Stimulated activated CD4-positive, alpha-beta T cell treated with anti-CD3 and anti-CD28 coated beads, Interleukin-4, amount 100 ng/mL, for 48 hours (primary cell): ENCODE results near the gene RNF8.
"Not testable (repeated sequence)": the region's sequence is repeated elsewhere in the genome, so short reads cannot be mapped to it uniquely, and the experiment has no call there.

Experiments
- DNase-seq, 2 donors: peaks; one replicate each; pipeline ENCODE4 v3.0.0-alpha.2; 2020; ENCODE audit warnings: low read depth in 2 of 2

The RNF8 gene, protein sequence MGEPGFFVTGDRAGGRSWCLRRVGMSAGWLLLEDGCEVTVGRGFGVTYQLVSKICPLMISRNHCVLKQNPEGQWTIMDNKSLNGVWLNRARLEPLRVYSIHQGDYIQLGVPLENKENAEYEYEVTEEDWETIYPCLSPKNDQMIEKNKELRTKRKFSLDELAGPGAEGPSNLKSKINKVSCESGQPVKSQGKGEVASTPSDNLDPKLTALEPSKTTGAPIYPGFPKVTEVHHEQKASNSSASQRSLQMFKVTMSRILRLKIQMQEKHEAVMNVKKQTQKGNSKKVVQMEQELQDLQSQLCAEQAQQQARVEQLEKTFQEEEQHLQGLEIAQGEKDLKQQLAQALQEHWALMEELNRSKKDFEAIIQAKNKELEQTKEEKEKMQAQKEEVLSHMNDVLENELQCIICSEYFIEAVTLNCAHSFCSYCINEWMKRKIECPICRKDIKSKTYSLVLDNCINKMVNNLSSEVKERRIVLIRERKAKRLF

GRCh38 chr6:37353761-37354525 is at the start of gene RNF8:
Gene RNF8, plus strand, starts transcription at chr6:37353983. Its CDS starts 182 bp downstream, at chr6:37354165.
- peak; percentile 87 to 90 for DNase-seq

DNA sequence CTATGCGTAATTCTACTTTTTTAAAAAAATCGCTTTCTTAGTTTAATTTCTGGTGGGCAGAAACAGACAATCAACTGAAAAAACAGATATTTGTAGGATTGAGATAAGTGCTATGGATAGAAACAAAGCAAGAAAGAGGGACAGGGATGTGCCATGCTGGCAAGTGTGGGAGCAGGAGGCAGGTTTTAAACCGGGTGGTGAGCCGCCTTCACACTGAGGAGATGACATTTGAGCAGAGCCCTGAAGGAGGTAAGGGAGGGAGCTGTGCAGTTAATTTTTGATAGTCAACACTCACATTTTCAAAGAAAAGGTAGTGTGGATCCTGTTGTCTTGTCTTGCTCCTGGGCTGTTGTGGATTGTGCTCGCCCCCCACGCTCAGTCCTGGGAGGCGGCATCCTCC is 49.0 kb upstream of the RNF8 start:
- DNase-seq: no peak

GRCh38 chr6:37305841-37306425 is 47.9 kb upstream of the RNF8 start:
- no peak for DNase-seq

GRCh38 chr6:37306624-37307222 is 47.1 kb upstream of the RNF8 start:
- DNase-seq: no peak

DNA sequence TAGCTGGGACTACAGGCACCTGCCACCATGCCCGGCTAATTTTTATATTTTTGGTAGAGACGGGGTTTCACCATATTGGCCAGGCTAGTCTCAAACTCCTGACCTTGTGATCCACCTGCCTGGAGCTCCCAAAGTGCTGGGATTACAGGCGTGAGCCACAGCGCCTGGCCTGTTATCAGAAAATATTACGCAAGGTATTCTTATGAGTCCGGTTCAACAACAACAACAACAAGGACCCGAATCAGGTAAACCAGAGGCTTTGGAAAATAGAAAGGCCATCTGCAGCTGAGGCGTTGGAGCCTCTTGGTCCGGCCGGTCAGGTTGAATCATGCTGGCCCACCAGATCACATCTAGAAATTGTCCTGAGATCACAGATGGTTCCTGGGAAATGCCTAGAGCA is 46.3 kb upstream of the RNF8 start:
- not testable (repeated sequence) for DNase-seq

GRCh38 chr6:37308069-37308815 is 45.5 kb upstream of the RNF8 start:
- no peak for DNase-seq

- DNase-seq: no peak
Observed at GRCh38 chr6:37309046-37309445, 44.7 kb upstream of the RNF8 start.

DNA sequence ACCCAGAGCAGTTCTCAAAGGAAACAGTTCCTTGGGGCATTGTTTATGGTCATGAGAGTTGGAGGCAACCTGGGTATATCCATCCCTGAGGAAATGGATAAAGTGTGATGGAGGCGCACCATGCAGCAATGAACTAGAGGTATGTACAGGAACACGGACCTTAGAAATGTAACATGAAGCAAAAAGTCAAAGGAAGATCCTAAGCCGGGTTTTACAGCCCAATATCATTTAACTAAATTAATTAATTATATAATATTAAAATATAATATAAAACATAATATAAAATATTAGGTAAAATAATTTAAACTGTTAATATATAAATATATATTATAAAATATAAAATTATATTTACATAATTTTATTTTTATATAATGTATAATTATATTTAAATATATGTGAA is 44.1 kb upstream of the RNF8 start:
- no peak for DNase-seq

GRCh38 chr6:37310966-37311365 is 42.8 kb upstream of the RNF8 start:
- DNase-seq: no peak

DNA sequence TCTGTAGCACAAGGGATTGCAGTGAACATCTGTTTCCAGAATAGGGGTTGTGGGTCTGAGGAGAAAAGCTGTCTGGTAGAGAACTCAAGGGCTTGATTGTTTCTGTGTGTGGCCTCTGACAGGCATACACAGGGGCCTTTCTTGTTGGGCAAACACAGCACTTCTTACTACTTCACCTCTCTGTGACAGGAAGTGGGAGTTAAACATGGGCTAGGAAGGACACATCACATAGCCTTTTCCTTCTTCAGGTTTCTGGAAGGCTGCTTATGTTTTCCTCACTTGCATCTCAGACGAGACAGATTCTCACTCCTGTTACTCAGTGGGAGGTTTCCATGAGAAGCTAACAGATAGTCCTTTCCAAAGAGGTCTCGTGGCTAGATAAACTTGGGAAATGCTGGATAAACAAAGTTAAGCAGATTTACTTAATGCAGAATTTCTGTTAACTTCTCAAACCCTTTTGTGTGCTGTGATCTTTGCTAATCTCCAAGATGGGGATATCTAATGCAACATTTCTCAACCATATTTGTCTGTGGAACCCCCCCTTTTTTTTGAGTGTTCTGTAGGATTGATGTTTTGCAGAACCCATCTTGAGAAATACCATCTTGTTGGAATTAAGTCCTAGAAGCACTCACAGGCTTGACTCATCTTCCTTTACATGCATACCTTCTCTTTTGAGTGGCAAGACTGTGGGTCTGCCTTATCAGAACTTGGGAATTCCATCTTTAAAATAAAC is 41.9 kb upstream of the RNF8 start:
- DNase-seq: no peak

- no peak for DNase-seq
Observed at GRCh38 chr6:37313723-37314486, 39.9 kb upstream of the RNF8 start.

DNA sequence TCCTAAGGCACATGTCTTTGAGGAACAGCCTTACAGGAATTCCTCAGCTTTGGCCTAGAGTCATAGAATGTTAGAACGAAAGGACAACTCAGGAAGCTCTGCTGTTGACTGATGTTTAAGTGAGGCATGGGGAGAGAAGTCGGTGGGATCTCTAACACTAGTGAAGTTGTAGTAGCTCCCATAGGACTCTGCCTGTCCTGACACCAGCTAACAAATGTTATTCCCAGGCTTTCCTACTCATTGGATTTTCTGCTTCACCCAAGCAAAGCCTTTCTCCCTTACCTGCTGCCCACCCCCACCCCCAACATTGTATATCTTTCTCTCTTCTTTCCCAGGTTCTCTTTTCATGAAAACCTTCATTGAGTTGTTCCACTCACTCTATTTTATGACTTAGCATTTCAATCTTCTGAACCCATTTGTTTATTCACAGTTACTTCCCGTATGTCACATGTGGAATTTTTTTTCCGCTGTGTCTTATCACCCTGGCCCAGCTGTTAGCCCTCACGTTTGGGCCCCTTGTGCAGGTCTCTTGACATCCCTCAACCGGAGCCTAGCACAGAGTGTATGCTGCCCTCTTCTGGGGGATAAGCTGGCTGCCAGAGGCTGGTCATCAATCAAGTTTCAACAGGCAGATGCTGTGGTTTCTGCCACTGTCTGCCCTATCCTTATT is 39.2 kb upstream of the RNF8 start:
- peak in 1 of 2 donors; percentile 8 for DNase-seq

DNA sequence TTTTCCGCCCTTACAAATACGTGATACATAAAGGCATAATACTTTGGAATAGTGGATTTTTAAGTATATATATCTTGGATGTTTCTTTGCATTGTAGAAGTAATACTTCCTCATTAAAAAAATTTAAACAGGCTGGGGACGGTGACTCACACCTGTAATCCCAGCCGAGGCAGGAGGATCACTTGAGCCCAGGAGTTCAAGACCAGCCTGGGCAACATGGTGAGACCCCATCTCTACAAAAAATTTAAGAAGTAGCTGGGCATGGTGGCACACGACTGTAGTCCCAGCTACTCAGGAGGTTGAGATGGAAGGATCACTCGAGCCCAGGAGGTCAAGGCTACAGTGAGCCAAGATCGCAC is 38.6 kb upstream of the RNF8 start:
- no peak for DNase-seq

GRCh38 chr6:37316071-37316470 is 37.7 kb upstream of the RNF8 start:
- no peak for DNase-seq

- no peak for DNase-seq
Observed at GRCh38 chr6:37317312-37318038, 36.3 kb upstream of the RNF8 start.

DNA sequence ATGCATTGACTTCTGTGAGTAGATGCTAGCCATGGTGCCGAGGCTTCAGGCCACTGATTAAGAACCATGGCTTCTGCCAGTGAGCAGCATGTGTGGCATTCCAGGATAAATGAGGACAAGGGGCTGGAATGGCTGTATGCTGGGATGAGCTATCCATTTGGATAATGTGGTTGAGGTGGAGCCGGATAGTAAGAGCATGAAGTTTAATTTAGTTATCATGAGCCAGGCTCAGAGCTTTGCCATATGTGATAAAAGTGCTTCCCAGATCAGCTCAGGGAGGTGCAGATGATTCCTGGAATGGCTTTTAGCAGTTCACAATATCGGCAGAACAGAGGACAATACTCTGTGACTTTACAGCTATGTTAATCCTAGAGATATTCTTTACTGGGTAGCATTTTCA is 34.6 kb upstream of the RNF8 start:
- no peak for DNase-seq

- no peak for DNase-seq
Observed at GRCh38 chr6:37319856-37320480, 33.8 kb upstream of the RNF8 start.

- no peak for DNase-seq
Observed at GRCh38 chr6:37320646-37321045, 33.1 kb upstream of the RNF8 start.
